K562 (cell line): Measurements from ENCODE around the gene PHLDB3.

Experiments used
- CHD7 ChIP-seq: fragments of 200-600 bp; sonication (generic); IDR thresholded peaks from one replicate; pipeline ENCODE4 v1.6.1; 2012; ENCODE audit warnings: mild to moderate bottlenecking, low read depth, low read length, inconsistent platforms
- CTCF ChIP-seq, 3 experiments: IDR thresholded peaks in 2 of 3; conservative IDR thresholded peaks in 1 of 3; 2 replicates each; pipeline ENCODE4 v1.5.1; 2011 to 2012; ENCODE audit warnings: low read length in 3 of 3, mild to moderate bottlenecking in 3 of 3, control low read depth in 2 of 3, improper control_type of control experiment in 1 of 3, inconsistent platforms in 1 of 3, low read depth in 1 of 3, mixed read lengths in 1 of 3, moderate library complexity in 1 of 3; ENCODE audit not compliant: insufficient read depth in 2 of 3
- ETS2 ChIP-seq: IDR thresholded peaks from 2 replicates; pipeline ENCODE4 v1.6.1; 2016; ENCODE audit warnings: borderline replicate concordance, missing genetic modification characterization, mild to moderate bottlenecking, moderate library complexity, missing compliant biosample characterization; ENCODE audit not compliant: poor library complexity, severe bottlenecking
- RBBP5 ChIP-seq: fragments of 200-600 bp; sonication (generic); IDR thresholded peaks from 2 replicates; pipeline ENCODE4 v1.6.1; 2012; ENCODE audit warnings: borderline replicate concordance, mild to moderate bottlenecking, low read length, control low read depth, inconsistent platforms; ENCODE audit not compliant: insufficient read depth, poor library complexity, severe bottlenecking
- TRIM24 ChIP-seq, 2 experiments: fragments of 450-650 bp; IDR thresholded peaks; 2 replicates each; pipeline ENCODE4 v1.6.1; 2016
- ZBTB49 ChIP-seq: sonication (generic); formaldehyde crosslinking; IDR thresholded peaks from 2 replicates; pipeline ENCODE4 v1.8.0; 2022; ENCODE audit warnings: missing genetic modification reagents, mild to moderate bottlenecking, borderline replicate concordance
- TF ChIP-seq, protein P1 (sequence below): sonication (generic); formaldehyde crosslinking; IDR thresholded peaks from 2 replicates; pipeline ENCODE4 v1.9.0; 2022; ENCODE audit warnings: mild to moderate bottlenecking, missing genetic modification reagents

DNA sequence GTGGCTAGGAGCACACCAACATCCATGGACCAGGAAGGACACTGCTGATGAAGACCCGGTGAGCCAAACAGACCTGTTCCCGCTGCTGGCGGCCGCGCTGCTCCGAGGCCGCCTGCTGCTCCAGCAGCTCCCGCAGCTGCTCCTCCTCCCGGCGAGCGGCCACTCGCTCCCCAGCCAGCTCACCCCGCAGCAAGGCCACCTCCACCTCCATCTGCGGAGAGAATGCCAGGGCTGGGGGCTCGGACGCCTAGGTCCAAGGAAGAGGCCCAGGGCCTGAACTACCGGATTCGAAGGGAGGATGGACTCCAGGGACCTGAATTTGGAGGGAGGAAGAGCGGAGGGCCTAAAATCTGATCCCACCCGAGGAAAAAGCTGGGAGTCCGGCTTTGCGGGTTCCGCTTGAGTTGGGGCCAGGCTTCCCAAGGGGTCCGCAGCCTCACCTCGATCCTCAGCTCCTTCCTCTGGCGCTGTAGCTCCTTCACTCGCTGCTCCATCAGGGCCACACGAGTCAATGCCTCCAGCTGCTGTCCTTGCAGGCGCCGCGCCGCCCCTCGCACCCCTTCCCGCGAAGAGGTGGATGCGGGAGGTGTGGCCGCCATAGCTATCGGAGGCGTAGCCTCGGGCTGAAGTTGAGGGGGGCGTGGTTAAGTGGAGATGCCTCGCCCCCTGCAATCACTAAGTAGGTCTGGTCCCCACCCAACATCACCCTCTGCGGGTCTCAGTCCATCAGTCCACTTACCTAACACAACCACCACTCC lies 2.7 kb downstream of the PHLDB3 start:
- TF ChIP-seq ETS2 (no peak), RBBP5 (no peak), CHD7 (no peak), CTCF (IDR thresholded peaks at IDR 0.05 in 2 of 3, conservative IDR thresholded peaks at IDR 0.05 in 1 of 3; ENCODE audit: insufficient read depth in 2 of 3, low read depth in 1 of 3, low read length in 3 of 3) (no peak), ZBTB49 (CRISPR knock-in tag) (no peak), TRIM24 (IDR thresholded peaks at IDR 0.05) (no peak)
- TF ChIP-seq, protein P1, sequence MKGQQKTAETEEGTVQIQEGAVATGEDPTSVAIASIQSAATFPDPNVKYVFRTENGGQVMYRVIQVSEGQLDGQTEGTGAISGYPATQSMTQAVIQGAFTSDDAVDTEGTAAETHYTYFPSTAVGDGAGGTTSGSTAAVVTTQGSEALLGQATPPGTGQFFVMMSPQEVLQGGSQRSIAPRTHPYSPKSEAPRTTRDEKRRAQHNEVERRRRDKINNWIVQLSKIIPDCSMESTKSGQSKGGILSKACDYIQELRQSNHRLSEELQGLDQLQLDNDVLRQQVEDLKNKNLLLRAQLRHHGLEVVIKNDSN (CRISPR knock-in tag): no peak
